Umbilical cord (tissue), 2 donors: ENCODE data around the gene STEAP2. TPM values are rescaled to one million over a fixed set of nuclear protein-coding genes. Genes with fewer than 3 reads are reported as not detected.
"Not testable (repeated sequence)": the region's sequence is repeated elsewhere in the genome, so short reads cannot be mapped to it uniquely, and the experiment has no call there.

Source experiments
- DNase-seq: peaks from one replicate; pipeline ENCODE4 v3.0.0-alpha.2; 2015; ENCODE audit warnings: low spot score
- total RNA-seq: library from RNA; depleted of rRNA; stranded (reverse); fragments of >200 nt; gene quantifications from one replicate; pipeline ENCODE4 v1.2.3, GENCODE V29; 2014; ENCODE audit warnings: low replicate concordance; ENCODE audit not compliant: insufficient read depth

STEAP2 gene
- 22.4 TPM for total RNA-seq

DNA sequence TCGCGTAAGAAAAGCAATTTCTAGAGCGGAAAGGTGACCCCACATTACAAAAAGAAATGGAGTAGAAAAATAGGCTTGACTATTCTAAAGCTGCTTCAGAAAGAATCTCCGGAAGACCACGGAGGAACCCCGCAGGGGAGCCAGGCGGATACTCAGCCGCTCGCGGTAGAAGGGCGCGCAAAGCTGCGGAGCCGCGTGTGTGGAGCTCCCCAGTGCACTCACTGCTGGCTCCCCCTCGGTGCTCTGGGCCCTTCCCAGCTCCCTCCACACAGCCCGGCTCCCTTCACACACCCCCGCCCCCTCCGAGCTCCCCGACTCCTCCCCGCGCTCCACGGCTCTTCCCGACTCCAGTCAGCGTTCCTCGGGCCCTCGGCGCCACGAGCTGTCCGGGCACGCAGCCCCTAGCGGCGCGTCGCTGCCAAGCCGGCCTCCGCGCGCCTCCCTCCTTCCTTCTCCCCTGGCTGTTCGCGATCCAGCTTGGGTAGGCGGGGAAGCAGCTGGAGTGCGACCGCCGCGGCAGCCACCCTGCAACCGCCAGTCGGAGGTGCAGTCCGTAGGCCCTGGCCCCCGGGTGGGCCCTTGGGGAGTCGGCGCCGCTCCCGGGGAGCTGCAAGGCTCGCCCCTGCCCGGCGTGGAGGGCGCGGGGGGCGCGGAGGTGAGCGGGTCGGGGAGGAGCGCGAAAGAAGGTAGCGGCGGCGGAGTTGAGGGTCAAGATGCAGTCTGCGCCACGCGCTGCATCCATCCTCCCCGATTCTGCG, at the start of gene STEAP2:
TSS of gene STEAP2 (plus strand) at position 350 of the 758 bp plus-strand sequence. CDS start 13,343 bp downstream, outside the sequence.
- DNase-seq: peak; percentile 93

DNA sequence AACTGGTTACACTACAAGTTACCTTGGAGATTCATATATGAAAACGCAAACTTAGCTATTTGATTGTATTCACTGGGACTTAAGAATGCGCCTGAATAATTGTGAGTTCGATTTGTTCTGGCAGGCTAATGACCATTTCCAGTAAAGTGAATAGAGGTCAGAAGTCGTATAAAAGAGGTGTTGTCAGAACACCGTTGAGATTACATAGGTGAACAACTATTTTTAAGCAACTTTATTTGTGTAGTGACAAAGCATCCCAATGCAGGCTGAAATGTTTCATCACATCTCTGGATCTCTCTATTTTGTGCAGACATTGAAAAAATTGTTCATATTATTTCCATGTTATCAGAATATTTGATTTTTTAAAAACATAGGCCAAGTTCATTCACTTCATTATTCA, 48.0 kb upstream of the STEAP2 start:
- no peak for DNase-seq

DNA sequence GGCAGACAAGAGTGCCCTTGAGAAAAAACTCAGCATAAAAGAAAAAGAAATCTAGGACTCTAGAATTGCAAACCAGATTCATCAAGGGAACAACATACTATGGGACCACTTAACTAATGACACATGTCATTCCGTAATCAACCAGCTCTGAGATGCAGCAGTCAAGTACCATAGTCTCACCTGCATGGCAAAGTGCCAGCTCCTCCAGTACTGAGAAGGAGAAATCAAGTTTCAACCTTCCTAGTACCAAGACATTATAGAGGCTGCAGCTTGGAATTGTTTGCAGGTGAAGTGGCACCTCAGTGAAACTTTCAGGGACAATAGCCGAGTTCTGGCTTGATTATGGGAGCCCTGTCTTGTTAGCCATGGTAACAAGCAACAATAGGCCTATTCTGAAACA, 45.8 kb upstream of the STEAP2 start:
- DNase-seq: no peak

DNA sequence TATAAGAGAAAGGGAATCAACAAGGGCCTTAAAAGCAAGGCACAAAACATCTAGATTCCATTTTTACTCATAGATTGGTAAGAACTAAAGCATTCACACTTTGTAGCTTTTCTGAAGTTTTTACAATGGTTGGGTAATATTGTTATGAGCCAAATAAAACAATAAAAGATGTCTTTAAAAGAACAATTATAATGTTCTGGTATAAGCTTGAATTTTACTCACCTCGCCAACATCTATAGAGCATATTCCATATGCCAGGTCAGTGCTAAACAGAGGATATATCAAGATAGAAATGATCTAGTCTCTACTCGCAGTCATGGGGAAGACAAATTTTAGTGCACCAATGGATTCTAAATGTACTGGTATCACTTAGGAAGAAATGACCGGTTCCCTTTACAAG, 45.4 kb upstream of the STEAP2 start:
- no peak for DNase-seq

DNA sequence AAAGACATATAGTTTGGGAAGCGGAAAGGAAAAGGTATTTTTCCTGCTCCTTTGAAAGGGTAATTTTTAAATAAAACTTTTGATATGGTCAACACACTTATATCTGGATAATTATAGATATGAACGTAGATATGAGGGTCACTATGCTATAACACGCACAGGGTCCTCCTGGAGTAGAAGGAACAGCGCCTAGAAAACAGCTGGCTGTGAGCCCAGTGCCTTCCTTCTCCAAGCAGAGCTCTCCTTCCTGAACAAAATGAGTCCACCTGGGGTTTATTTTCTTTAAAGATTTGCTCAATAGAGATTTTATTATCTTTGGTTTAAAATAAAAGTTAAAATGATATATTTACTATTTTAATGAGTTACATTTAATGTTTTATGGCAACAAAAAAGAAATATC, 44.2 kb upstream of the STEAP2 start:
- DNase-seq: no peak

DNA sequence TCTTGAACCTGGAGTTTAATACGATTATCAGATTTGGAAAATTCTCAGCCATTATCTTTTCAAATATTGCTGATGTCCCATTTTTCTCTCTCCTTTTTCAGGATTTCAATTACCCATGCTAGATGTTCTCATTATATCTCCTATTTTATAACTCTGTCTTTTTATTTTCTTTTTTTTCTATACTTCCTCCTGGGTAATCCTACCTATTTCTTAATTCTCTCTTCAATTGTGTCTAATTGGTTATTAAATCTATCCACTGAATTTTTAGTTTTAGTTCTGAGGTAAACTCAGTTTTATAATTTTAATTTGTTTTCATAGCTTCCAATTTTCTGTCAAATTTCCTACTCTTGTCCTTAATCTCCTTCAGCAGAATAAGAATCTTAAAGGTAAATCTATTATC, 41.6 kb upstream of the STEAP2 start:
- DNase-seq: no peak

DNA sequence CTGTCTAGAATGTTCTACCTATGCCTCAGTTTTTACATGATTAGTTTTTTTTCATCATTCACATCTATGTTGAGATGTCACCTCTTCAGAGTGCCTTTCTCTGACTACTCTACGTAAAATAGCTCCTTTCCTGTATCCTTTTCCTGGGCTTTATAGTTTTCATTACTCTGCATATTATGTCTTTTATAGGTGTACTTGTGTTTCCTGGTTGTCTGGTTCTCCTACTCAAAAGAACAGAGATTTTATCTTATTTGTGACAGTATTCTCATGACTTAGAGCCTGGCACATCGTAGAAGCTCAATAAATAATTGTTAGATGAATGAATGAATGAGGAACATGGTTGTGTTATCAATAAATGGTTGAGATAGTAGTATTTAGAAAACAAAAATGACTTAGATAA, 39.4 kb upstream of the STEAP2 start:
- no peak for DNase-seq

DNA sequence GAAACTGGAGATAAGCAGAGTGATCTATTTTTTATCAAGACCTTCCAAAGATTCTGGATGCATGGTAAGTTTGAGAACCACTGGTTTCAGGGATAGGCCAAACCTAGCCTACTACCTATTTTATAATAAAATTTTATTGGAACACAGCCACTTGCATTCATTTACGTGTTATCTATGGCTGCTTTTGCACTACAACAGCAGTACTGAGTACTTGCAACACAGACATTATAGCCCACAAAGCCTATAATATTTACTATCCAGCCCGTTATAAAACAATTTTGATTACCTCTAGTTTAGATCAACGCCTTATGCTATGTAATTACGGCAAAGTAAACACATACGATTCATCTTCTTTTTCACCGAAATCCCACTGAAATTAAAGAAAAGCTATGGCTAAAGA, 38.9 kb upstream of the STEAP2 start:
- DNase-seq: no peak

DNA sequence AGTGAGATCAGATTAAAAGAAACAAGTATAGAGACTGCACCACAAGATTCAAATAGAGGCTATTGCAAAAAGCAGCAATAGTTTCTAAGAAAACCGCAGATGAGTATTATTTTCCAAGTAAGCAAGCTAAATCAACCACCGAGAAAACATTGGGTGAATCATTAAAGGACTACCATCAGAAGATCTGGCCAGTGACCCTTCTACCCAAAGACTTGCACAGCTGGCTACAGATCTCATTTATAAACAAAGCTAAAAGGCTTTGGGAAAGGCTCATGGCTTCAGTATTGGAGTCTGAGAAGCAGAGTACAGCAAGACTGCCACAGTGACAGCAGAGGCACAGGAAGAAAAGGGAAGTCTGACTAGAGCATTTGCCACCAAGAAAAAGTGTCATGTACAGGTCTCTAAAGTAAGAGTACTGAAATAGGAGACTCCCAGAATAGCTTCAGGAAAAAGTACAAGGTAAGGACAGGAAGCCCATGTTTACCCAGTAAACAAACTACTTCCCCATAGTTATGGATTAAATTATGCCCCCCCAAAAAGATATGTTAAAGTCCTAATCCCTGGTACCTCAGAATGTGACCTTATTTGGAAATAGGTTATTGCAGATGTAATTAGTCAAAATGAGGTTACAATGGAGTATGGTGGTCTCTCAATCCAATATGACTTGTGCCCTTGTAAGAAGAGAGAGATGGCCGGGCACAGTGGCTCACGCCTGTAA, 38.3 kb upstream of the STEAP2 start:
- no peak for DNase-seq

DNA sequence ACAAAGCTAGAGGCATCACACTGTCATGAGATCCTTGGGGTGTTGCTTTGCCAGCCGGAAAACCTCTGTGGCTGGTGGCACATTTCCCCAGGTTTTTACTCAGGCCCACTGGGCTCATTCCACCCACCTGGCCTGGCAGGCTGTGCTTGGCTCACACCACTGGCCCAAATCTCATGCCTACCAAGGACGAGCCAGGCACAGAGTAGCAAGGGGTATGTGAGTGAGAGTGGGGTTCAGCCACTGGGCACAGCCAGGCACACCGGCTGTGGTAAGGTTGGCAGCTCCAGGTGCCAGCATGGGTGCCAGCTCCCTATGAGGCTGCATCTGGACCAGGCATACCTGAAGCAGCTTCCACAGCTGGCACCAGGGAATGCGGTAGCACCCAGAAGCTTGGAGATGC, 35.9 kb upstream of the STEAP2 start:
- no peak for DNase-seq

DNA sequence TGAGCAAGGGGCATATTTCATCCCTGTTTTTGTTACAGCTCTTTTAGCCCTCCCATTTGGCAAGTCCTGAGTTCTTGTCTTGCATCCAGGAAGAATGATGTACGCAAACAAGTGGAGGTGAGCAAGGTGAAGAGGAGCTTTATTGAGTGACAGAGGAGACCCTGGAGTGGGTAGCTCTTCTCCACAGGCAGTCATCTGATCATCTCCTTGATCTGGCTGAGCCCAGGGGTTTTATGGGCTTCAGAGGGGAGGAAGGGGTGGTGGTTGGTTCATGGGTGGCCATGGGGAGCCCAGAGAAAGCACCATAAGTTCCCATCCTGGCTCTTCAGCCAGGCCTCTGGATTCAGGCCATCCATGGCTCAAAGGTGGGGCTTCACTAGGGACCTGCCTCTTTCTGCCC, 35.3 kb upstream of the STEAP2 start:
- no peak for DNase-seq

DNA sequence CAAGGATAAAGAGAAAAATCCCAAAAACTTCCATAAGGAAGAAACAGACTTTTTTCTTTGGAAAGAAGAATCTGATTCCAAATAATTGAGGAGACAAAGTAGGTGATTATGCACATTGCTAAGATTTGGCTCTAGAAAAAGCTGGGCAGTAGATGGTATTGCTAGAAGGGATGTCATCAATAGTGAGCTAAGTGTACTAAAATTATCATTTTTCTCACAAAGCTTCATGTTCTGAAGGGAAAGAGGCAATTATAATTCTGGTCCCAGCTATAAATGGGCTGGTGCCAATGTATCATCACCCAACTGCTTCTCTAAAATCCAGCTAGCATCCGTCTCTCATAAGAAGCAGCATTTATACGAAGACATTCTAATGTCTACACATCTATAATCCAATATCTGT, 33.4 kb upstream of the STEAP2 start:
- no peak for DNase-seq

DNA sequence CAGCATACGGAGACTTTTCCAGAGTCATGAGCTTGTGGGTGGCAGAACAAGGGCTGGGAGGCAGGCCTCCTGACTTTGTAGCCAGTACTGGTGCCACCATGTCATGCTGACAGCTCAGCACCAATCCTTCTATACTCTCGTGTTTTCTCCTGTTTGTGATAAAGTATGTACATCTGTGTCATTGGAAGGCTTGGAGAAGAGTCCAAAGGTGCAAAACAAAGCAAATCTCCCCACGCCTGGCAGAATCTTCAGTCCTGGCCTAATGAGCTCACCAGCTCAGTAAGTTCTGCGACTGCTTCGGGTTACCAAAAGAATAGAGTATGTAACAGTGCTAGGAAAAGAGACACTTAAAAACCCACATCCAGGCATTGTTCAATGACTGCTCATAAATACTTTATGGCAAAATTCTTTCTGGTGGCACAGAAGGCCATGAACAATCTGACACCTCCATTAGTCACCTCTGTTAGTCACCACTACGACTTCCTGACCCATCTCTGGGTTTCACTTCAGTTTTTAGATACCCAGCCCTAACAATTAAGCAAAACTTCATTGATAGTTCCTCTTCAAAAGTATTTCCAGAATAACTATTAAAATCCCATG, 32.8 kb upstream of the STEAP2 start:
- no peak for DNase-seq

DNA sequence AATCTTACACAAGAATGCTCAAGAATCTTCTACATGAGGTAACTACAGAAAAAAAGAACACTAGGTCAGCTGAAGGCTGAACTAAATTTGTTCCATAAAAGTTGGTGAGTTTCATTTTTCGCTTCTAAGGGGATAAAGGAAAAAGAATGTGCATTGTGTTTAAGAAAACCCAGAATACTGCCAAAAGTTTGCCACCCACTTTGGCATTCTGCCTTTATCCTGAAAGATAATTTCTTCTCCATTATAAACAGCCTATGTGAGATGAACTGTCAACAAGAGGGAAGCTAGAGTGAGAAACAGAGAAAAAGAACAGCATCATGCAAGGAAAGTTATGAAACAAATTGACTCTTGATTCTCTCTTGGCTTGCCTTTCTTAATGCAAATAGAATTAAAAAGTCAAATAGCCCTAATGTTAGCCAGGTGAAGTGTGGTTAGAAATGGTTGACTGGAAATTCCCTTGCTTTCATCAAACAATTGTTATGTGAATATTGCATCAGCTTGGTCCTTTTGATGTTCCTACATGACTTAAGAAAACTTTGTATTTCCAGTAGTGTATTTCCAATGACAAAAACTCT, 31.4 kb upstream of the STEAP2 start:
- no peak for DNase-seq

DNA sequence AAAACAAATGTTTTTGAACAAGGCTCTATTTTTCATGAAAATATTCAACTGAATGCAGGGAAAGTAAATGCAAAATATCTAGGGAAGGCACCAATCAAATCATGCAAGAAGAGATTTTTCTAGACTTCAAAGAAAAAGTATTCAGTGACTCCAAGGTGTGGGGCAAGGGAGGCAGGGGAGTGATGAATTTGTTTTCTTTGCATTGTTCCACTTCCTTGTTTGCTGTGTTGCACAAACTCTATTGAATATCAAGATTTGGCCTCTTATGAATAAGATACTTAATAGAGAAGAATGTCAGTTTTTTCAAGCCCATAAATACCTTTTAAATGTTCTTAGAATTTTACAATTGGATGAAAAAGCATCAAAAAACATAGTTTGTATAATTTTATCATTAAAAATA, 30.9 kb upstream of the STEAP2 start:
- DNase-seq: no peak

DNA sequence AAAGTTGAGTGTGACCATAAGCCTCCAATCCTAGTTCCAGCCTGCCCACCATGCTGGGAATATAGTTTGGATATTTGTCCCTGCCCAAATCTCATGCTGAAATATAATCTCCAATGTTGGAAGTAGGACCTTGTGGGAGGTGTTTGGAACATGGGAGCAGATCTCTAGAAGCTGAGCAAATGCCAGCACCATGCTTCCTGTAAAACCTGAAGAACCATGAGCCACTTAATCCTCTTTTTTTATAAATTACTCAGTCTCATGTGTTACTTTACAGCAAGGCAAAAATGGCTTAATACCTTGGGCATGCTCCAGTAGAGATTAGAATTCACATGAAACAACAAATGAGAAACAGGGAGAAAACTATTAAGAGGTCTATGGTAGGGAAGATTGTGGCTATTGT, 30.1 kb upstream of the STEAP2 start:
- DNase-seq: no peak

DNA sequence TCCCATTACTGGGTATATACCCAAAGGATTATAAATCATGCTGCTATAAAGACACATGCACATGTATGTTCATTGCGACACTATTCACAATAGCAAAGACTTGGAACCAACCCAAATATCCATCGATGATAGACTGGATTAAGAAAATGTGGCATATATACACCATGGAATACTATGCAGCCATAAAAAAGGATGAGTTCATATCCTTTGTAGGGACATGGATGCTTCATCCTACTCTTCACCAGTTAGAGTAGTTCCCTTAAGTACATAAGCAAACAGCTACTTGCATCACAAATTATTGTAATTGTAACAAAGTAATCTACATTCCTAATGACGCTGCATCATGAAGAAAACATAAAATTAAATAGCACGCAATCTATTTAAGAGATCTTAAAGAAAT, 25.2 kb upstream of the STEAP2 start:
- not testable (repeated sequence) for DNase-seq

DNA sequence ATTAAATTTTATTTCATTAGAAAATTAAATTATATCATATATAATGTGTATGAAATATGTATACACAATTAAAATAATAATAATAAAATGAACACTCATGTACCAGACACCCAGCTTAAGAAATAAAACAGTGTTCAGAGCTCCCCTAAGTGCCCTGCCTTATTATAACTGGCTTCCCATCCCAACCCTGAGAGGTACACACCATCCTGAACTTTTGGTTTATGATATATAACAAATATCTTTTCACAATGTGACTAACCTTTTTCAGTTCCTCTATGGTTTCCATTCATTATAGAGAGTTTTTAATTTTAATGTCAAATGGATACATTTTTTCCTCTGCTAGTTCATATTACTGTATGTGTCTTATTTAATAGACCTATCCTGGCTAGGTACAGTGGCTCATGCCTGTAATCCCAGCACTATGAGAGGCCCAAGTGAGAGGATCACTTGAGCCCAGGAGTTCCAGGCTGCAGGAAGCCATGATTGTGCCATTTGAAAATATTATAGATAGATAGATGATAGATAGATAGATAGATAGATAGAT, 24.0 kb upstream of the STEAP2 start:
- no peak for DNase-seq

DNA sequence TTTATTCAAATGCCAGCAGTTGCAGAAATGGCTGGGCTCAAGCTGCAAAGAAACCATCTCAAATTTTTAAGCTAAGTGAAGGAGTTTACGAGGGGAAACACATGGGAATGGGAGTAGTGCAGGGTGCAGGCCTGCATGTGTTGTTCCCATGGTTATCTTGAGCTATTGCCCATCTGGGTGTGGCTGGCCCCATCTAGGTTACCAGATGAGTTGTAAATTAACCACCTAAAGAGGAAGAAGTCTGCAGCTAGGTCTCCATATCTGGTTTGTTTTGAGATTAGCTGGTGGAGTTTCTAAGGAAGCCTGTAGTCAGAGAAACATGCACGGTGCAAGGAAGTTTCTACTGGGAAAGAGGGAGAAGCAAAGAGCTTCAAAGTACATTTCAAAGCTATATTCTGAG, 23.3 kb upstream of the STEAP2 start:
- no peak for DNase-seq

DNA sequence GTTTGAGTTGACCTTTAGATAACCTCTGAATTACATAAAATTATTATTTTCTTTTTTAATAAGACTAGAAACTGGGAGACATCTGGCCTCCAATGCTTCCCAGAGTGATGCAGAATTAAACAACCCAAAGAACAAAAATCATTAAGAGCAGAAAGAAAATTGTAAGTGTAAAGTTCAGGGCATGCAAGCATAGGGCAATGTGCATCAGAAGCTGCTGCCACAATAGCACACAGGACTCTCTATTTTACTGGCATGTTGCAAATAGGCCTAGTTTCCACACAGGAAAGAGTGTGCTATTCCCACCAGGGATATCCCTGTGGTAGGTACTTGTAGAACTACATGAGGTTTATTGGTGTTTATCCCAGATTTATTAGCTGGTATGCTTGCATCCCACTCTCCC, 20.5 kb upstream of the STEAP2 start:
- no peak for DNase-seq

DNA sequence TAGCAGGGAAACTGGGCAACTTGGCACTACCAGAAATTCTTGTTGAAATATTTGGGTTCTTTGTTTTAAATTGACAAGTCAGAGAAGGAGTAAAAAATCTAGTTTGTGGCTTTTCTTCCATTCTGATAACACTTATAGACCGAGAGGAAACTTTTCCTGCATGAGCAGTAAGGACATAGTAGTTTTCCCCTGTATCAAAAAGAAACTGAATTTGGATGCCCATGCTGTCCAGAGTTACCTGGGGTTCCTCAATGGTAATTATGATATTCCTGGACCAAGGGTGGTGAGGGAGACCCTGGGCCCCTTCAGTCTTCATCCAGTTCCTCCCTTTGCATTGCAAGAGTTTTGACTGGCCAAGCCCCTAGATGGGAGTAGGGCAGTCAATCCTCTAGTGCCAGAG, 19.9 kb upstream of the STEAP2 start:
- no peak for DNase-seq
